ENCODE results near the gene IFT88.

- TF ChIP-seq CTCF (IDR thresholded peaks at IDR 0.05): no peak
- TF ChIP-seq POLR2A (IDR thresholded peaks at IDR 0.05): no peak
These were observed 147.8 kb downstream of the IFT88 start for GRCh38 chr13:20714563-20715329.
